GM12801 (cell line): ENCODE measurements around the gene LGALS7B.

Experiments used
- TF ChIP-seq, protein P1 (sequence below): IDR thresholded peaks from one replicate; pipeline ENCODE4 v1.5.1; 2011; ENCODE audit warnings: control low read depth; ENCODE audit not compliant: insufficient read length; ENCODE audit errors: extremely low read depth

LGALS7B gene

GRCh38 chr19:38839816-38840582 lies 51.0 kb downstream of the LGALS7B start:
- TF ChIP-seq, protein P1, sequence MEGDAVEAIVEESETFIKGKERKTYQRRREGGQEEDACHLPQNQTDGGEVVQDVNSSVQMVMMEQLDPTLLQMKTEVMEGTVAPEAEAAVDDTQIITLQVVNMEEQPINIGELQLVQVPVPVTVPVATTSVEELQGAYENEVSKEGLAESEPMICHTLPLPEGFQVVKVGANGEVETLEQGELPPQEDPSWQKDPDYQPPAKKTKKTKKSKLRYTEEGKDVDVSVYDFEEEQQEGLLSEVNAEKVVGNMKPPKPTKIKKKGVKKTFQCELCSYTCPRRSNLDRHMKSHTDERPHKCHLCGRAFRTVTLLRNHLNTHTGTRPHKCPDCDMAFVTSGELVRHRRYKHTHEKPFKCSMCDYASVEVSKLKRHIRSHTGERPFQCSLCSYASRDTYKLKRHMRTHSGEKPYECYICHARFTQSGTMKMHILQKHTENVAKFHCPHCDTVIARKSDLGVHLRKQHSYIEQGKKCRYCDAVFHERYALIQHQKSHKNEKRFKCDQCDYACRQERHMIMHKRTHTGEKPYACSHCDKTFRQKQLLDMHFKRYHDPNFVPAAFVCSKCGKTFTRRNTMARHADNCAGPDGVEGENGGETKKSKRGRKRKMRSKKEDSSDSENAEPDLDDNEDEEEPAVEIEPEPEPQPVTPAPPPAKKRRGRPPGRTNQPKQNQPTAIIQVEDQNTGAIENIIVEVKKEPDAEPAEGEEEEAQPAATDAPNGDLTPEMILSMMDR: no peak

- TF ChIP-seq, protein P1: no peak
Observed at GRCh38 chr19:38840583-38840968, 51.6 kb downstream of the LGALS7B start.
